A673 (cell line): ENCODE data around the gene ATG14. TPM values are rescaled to one million over a fixed set of nuclear protein-coding genes. Genes with fewer than 3 reads are reported as not detected.

Source experiments
- BruUV-seq: library from RNA; stranded (reverse); fragments of 400-500 nt; replicated peaks from 2 replicates; lab custom pipeline; 2021; lab: Mats Ljungman, UMichigan
- CTCF ChIA-PET: fragments of 300-600 bp; sonication (Branson Sonifier 250); formaldehyde crosslinking; loops from one replicate; lab custom pipeline; 2022; ENCODE audit warnings: antibody characterized with exemption; lab: Charles Lee
- POLR2A ChIA-PET: fragments of 300-600 bp; sonication (Branson Sonifier 250); formaldehyde crosslinking; loops from one replicate; lab custom pipeline; 2022; ENCODE audit warnings: antibody characterized with exemption; ENCODE audit not compliant: low non-redundant PET; lab: Charles Lee
- DNase-seq: peaks from one replicate; pipeline ENCODE4 v3.0.0-alpha.2; 2015; ENCODE audit warnings: low spot score
- H3K27ac ChIP-seq: fragments of 200-600 bp; sonication (generic); 2 replicates; pipeline ENCODE4 v1.5.1; 2016; ENCODE audit warnings: mixed run types, low read depth, mild to moderate bottlenecking, mixed read lengths, antibody characterized with exemption, low read length; ENCODE audit not compliant: poor library complexity, severe bottlenecking
- H3K27me3 ChIP-seq: fragments of 200-600 bp; sonication (generic); replicated peaks from 2 replicates; pipeline ENCODE4 v1.6.1; 2017; ENCODE audit warnings: mixed run types, low read depth, mild to moderate bottlenecking, mixed read lengths, antibody characterized with exemption, low read length; ENCODE audit not compliant: insufficient read depth, poor library complexity
- H3K36me3 ChIP-seq: fragments of 200-600 bp; sonication (generic); 2 replicates; pipeline ENCODE4 v1.6.1; 2016; ENCODE audit warnings: mixed run types, mild to moderate bottlenecking, mixed read lengths, antibody characterized with exemption, low read length; ENCODE audit not compliant: insufficient read depth, poor library complexity, severe bottlenecking
- H3K4me1 ChIP-seq: fragments of 200-600 bp; sonication (generic); 2 replicates; pipeline ENCODE4 v1.6.1; 2017; ENCODE audit warnings: mixed run types, mild to moderate bottlenecking, mixed read lengths, antibody characterized with exemption, low read length; ENCODE audit not compliant: insufficient read depth, poor library complexity, severe bottlenecking
- H3K4me3 ChIP-seq: fragments of 200-600 bp; sonication (generic); 2 replicates; pipeline ENCODE4 v1.5.1; 2016; ENCODE audit warnings: low read depth, mixed run types, mild to moderate bottlenecking, mixed read lengths, low read length; ENCODE audit not compliant: poor library complexity, severe bottlenecking
- H3K9me3 ChIP-seq: fragments of 200-600 bp; sonication (generic); 2 replicates; pipeline ENCODE4 v1.6.1; 2016; ENCODE audit warnings: mixed run types, low read depth, mild to moderate bottlenecking, mixed read lengths, antibody characterized with exemption, low read length; ENCODE audit not compliant: poor library complexity, severe bottlenecking
- EZH2 ChIP-seq: fragments of 200-600 bp; sonication (generic); IDR thresholded peaks from 2 replicates; pipeline ENCODE4 v1.6.1; 2017; ENCODE audit warnings: borderline replicate concordance, low read depth, mild to moderate bottlenecking, mixed read lengths, antibody characterized with exemption, low read length; ENCODE audit not compliant: poor library complexity, severe bottlenecking
- intact Hi-C: fragments of 100-400 bp; cut with micrococcal nuclease; formaldehyde crosslinking; loops from one replicate; pipeline ENCODE4 v1.10.0; 2022; ENCODE audit not compliant: unreplicated experiment
- total RNA-seq: library from RNA; stranded (reverse); gene quantifications from 2 replicates; pipeline ENCODE4 v1.2.3, GENCODE V29; 2021
- TF ChIP-seq, protein P1 (sequence below): fragments of 300-800, 200-600 bp; sonication (generic); conservative IDR thresholded peaks from 2 replicates; pipeline ENCODE4 v1.5.1; 2017; ENCODE audit warnings: low read depth, mild to moderate bottlenecking, antibody characterized with exemption, low read length, moderate library complexity, mixed read lengths

ATG14 gene
- total RNA-seq, 1 experiment from 2014 or later, result 10.4 TPM

GRCh38 chr14:55416866-55417265 lies 5.2 kb upstream of the ATG14 start:
- CTCF ChIA-PET, result interaction anchor here (0.5 to 1.6 kb wide), 6 partner anchors 10 to 1072 kb away, joined by 3 to 9 read pairs (median 4); partner anchors contain the start of gene TBPL2
- POLR2A ChIA-PET, result no interaction called here
- intact Hi-C loops, result no loop called here

DNA sequence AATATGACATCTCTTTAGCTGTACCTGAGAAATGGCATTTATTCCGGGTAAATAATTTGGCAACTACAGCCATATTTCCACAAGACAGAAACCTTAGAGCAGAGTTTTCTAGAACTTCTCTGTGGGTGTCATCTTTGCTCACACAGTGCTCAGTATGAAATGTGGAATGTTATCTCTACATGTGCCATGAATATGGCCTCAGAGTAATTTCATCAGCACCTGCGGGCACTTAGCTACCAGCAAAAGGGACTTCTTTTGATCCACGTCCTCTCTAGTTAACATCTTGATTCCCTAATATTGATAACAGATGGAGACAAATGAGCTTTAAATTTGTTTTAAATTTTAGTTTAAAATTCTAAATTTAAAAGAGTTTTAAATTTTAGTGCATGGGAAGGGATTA lies 2.9 kb upstream of the ATG14 start:
- ChIA-PET CTCF (no interaction called here), POLR2A (no interaction called here)
- Histone ChIP-seq H3K4me1 (peaks cover 7% of the 10 kb centered on the region), H3K36me3 (no peaks in the 10 kb centered on the region), H3K27me3 (no peaks in the 10 kb centered on the region), H3K4me3 (no peak overlapping the region), H3K27ac (no peak overlapping the region), H3K9me3 (no peaks in the 10 kb centered on the region)
- no peak for DNase-seq
- no TSS peak for BruUV-seq
- intact Hi-C loops, result no loop called here
- TF ChIP-seq EZH2, result no peak
- TF ChIP-seq, protein P1, sequence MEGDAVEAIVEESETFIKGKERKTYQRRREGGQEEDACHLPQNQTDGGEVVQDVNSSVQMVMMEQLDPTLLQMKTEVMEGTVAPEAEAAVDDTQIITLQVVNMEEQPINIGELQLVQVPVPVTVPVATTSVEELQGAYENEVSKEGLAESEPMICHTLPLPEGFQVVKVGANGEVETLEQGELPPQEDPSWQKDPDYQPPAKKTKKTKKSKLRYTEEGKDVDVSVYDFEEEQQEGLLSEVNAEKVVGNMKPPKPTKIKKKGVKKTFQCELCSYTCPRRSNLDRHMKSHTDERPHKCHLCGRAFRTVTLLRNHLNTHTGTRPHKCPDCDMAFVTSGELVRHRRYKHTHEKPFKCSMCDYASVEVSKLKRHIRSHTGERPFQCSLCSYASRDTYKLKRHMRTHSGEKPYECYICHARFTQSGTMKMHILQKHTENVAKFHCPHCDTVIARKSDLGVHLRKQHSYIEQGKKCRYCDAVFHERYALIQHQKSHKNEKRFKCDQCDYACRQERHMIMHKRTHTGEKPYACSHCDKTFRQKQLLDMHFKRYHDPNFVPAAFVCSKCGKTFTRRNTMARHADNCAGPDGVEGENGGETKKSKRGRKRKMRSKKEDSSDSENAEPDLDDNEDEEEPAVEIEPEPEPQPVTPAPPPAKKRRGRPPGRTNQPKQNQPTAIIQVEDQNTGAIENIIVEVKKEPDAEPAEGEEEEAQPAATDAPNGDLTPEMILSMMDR, result no peak

More at GRCh38 chr14:55416866-55417265, 5.2 kb upstream of the ATG14 start:
- no peaks in the 10 kb centered on the region for H3K36me3 ChIP-seq
- H3K4me3 ChIP-seq, result no peak overlapping the region
- no TSS peak for BruUV-seq
- no peaks in the 10 kb centered on the region for H3K9me3 ChIP-seq
- DNase-seq, result peak; percentile 71
- TF ChIP-seq EZH2, result no peak
- TF ChIP-seq, protein P1, result peak; percentile 86
- no peaks in the 10 kb centered on the region for H3K4me1 ChIP-seq
- H3K27me3 ChIP-seq, result no peaks in the 10 kb centered on the region
- H3K27ac ChIP-seq, result no peak overlapping the region

DNA sequence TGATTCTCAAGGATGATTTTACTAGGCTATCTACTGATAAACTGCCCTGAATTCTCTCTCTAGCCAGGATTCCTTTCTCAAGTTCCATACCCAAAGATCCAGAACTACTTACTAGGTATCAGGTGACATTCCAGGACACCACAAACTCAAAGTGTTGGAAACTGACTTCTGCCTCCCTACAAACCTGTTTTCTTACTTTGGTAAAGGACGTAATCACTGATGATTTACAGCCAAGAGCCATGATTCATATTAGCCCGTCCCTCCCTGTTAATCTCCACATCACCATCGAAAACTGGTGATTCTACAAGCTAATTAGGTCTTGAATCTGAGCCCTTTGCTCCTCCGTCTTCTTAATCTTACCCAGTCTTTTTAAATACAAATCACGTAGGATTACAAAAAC lies 1.0 kb upstream of the ATG14 start:
- ChIA-PET CTCF (no interaction called here), POLR2A (no interaction called here)
- DNase-seq, result no peak
- TF ChIP-seq, protein P1, result no peak
- no peak for TF ChIP-seq EZH2
- Histone ChIP-seq H3K4me3 (no peak overlapping the region), H3K4me1 (peaks cover 7% of the 10 kb centered on the region), H3K27me3 (no peaks in the 10 kb centered on the region), H3K27ac (no peak overlapping the region), H3K9me3 (no peaks in the 10 kb centered on the region), H3K36me3 (no peaks in the 10 kb centered on the region)
- intact Hi-C loops, result no loop called here
- BruUV-seq, result no TSS peak
